Epithelial cell of proximal tubule (primary cell): ENCODE results near the gene CEP72. TPM values are rescaled to one million over a fixed set of nuclear protein-coding genes. Genes with fewer than 3 reads are reported as not detected.

ENCODE experiments used
- DNase-seq: peaks from one replicate; pipeline ENCODE4 v3.0.0-alpha.2; 2011; ENCODE audit warnings: low read depth
- H3K4me3 ChIP-seq: 2 replicates; pipeline ENCODE4 v1.5.1; 2011; ENCODE audit warnings: low read depth, mild to moderate bottlenecking, low read length
- CTCF ChIP-seq: conservative IDR thresholded peaks from 2 replicates; pipeline ENCODE4 v1.5.1; 2012; ENCODE audit warnings: low read depth, mild to moderate bottlenecking, low read length
- total RNA-seq: library from RNA; depleted of rRNA; stranded (reverse); fragments of >200 nt; gene quantifications from 2 replicates; pipeline ENCODE4 v1.2.3, GENCODE V29; 2015

CEP72 gene
- 7.6 and 8.0 TPM in 2 replicates for total RNA-seq

- H3K4me3 ChIP-seq = peak within 1 kb of the TSS; percentile 80
- no peak for DNase-seq
- TF ChIP-seq CTCF = no peak
Observed at GRCh38 chr5:611731-612486, at the start of gene CEP72. CEP72 (plus strand) TSS chr5:612340; CDS start chr5:612362, 22 bp downstream.

- DNase-seq = no peak
- TF ChIP-seq CTCF = no peak
- no peak overlapping the region for H3K4me3 ChIP-seq
Observed at GRCh38 chr5:565782-566440, 46.2 kb upstream of the CEP72 start.

GRCh38 chr5:566636-567309 is 45.4 kb upstream of the CEP72 start:
- H3K4me3 ChIP-seq = no peak overlapping the region
- no peak for DNase-seq

GRCh38 chr5:567664-568060 is 44.5 kb upstream of the CEP72 start:
- TF ChIP-seq CTCF = no peak
- no peak for DNase-seq
- H3K4me3 ChIP-seq = no peak overlapping the region

More at GRCh38 chr5:566636-567309, 45.4 kb upstream of the CEP72 start:
- TF ChIP-seq CTCF = no peak

GRCh38 chr5:568061-568781 is 43.9 kb upstream of the CEP72 start:
- no peak for DNase-seq
- no peak overlapping the region for H3K4me3 ChIP-seq
- TF ChIP-seq CTCF = no peak

GRCh38 chr5:568809-569208 is 43.3 kb upstream of the CEP72 start:
- no peak overlapping the region for H3K4me3 ChIP-seq
- DNase-seq = no peak
- TF ChIP-seq CTCF = no peak
